NB4 (cell line): ENCODE measurements around the gene FARSA.
A peak's percentile ranks its signal among the peaks of the same experiment; 100 is the strongest.

Source experiments
- DNase-seq: peaks from one replicate; pipeline ENCODE4 v3.0.0; 2010; ENCODE audit warnings: low read depth
- H3K4me3 ChIP-seq: one replicate; pipeline ENCODE4 v1.5.1; 2011; ENCODE audit warnings: mild to moderate bottlenecking, low read depth, low read length, moderate library complexity
- MYC ChIP-seq: IDR thresholded peaks from 2 replicates; pipeline ENCODE4 v1.6.1; 2011; ENCODE audit warnings: low read depth, low read length
- POLR2A ChIP-seq: IDR thresholded peaks from 2 replicates; pipeline ENCODE4 v1.6.1; 2011; ENCODE audit warnings: mild to moderate bottlenecking; ENCODE audit not compliant: insufficient read length; ENCODE audit errors: extremely low read depth
- TF ChIP-seq, protein P1 (sequence below): IDR thresholded peaks from one replicate; pipeline ENCODE4 v1.5.1; 2012; ENCODE audit warnings: low read depth, low read length
- TF ChIP-seq, protein P2 (sequence below): IDR thresholded peaks from 2 replicates; pipeline ENCODE4 v1.6.1; 2011; ENCODE audit warnings: low read depth, low read length

FARSA gene

DNA sequence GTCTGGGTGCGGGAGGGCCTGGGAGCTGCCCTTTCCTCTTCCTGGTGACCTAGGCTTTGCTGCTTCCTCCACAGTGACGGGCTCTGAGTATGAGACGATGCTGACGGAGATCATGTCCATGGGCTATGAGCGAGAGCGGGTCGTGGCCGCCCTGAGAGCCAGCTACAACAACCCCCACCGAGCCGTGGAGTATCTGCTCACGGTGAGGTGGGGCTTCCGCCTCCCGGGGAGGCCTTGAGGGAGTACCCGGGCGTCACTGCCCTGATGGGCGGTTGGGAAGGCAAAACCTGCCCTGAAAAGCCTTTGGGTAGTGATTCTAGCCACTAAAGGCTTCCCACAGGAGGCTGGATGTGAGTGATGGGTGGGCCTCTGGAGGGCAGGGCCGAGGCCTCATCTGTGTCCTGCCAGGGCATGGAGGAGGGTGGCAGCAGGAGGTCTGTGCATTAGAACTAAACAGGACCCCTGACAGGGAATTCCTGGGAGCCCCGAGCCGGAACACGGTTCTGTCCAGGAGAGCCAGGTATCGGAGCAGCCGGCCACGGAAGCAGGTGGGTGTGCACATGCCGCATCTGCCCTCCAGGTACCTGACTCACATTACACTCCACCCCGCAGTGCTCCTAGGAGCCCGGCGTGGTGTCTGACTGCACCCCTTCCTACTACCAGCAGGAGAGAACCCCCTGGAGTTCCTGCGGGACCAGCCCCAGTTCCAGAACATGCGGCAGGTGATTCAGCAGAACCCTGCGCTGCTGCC is 15.3 kb upstream of the FARSA start:
- TF ChIP-seq, protein P1, sequence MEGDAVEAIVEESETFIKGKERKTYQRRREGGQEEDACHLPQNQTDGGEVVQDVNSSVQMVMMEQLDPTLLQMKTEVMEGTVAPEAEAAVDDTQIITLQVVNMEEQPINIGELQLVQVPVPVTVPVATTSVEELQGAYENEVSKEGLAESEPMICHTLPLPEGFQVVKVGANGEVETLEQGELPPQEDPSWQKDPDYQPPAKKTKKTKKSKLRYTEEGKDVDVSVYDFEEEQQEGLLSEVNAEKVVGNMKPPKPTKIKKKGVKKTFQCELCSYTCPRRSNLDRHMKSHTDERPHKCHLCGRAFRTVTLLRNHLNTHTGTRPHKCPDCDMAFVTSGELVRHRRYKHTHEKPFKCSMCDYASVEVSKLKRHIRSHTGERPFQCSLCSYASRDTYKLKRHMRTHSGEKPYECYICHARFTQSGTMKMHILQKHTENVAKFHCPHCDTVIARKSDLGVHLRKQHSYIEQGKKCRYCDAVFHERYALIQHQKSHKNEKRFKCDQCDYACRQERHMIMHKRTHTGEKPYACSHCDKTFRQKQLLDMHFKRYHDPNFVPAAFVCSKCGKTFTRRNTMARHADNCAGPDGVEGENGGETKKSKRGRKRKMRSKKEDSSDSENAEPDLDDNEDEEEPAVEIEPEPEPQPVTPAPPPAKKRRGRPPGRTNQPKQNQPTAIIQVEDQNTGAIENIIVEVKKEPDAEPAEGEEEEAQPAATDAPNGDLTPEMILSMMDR: no peak
- TF ChIP-seq POLR2A: no peak
- no peak for TF ChIP-seq MYC
- TF ChIP-seq, protein P2, sequence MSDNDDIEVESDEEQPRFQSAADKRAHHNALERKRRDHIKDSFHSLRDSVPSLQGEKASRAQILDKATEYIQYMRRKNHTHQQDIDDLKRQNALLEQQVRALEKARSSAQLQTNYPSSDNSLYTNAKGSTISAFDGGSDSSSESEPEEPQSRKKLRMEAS: no peak
- H3K4me3 ChIP-seq: no peak overlapping the region
- no peak for DNase-seq

- no peak for DNase-seq
- TF ChIP-seq, protein P1: no peak
- TF ChIP-seq, protein P2: no peak
- TF ChIP-seq POLR2A (no peak), MYC (no peak)
- no peak overlapping the region for H3K4me3 ChIP-seq
These were observed 14.4 kb upstream of the FARSA start for GRCh38 chr19:12947702-12948611.

DNA sequence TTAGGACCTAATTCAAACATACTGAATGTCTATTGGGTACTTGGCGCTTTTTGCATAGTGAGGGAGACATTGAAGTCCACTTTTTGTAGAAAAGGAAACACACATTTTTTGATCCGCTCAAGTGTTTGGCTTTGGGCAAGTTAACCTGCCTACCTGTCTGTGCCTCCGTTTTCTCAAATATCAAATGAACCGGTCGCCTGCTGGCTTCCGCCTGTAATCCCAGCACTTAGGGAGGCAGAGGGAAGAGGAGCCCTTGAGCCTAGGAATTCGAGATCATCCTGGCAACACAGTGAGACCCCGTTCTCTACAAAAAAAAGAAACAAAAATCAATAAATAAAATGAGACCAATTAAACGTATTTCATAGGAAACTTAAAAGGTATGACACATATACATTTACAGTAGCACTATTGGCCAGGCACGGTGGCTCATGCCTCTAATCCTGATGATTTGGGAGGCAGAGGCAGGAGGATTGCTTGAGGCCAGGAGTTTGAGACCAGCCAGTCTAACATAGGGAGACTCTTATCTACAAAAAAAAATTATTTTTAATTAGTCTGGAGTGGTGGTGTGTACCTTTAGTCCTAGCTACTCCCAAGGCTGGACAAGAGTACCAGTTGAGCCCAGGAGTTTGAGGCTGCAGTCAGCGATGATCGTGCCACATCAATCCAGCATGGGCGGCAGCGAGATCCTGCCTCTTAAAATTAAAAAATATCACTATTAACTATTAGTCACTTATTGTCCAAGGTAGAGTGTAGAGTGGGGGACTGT is 13.4 kb upstream of the FARSA start:
- peak; percentile 26 for DNase-seq
- peak overlapping the region; percentile 96 for H3K4me3 ChIP-seq
- TF ChIP-seq MYC: no peak
- TF ChIP-seq, protein P2: no peak
- TF ChIP-seq, protein P1: no peak
- TF ChIP-seq POLR2A: no peak

- DNase-seq: peak; percentile 87
- H3K4me3 ChIP-seq: peak overlapping the region; percentile 96
- TF ChIP-seq POLR2A (no peak), MYC (no peak)
- TF ChIP-seq, protein P2: no peak
- TF ChIP-seq, protein P1: no peak
These were observed 12.7 kb upstream of the FARSA start for GRCh38 chr19:12946092-12946721.
